NK-92 treated with Interleukin-12 subunit alpha and Interleukin-12 subunit beta, amount 100 ng/mL, for 24 hours (cell line): Measurements from ENCODE around the gene IER5L.

Source experiments
- DNase-seq: peaks from one replicate; lab custom pipeline; 2025; lab: John Stamatoyannopoulos, UW

Gene IER5L

GRCh38 chr9:129160712-129161533, 17.1 kb downstream of the IER5L start:
- DNase-seq, result no peak

DNA sequence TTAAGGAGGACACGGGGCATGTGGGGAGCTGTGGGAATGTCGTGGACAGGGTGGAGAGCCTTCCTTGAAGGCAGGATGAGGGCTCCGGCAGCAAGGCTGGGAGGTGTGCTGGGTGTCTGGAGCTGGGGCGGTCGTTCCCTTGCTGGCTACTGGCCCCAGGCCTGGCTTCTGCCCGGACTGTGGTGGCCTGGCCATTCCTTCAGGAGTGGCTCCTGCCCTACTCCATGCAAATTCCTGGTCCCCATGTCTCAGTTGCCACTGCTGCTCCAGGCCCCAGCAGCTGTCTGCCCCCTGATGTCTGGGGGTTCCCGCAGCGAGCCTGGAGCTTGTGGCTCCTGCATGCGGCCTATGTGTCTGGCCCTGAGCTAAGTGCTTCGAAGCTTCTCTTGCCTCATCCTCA, 21.9 kb downstream of the IER5L start:
- no peak for DNase-seq

GRCh38 chr9:129154866-129155477, 23.1 kb downstream of the IER5L start:
- no peak for DNase-seq

DNA sequence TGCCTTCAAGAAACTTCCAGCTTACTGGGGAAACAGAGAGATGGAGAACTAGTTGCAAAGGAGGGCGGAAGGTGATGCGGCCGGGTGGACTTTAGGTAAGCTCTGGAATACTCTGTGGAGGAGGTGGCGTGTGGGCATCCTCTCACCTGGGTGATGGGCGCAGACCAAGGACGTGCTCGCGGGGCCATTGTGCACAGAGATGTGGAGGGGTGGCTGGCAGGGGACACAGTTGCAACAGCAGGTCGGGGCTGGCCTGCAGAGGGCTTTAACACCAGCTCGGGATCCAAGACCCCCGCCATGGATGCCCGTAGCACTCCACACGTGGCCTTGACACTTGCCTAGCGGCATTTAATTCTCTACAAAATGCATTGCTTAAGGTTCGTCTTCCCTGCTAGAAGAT, 26.6 kb downstream of the IER5L start:
- DNase-seq, result no peak

- DNase-seq, result no peak
Measured at GRCh38 chr9:129150672-129151211, 27.3 kb downstream of the IER5L start.

- no peak for DNase-seq
Measured at GRCh38 chr9:129150122-129150521, 27.9 kb downstream of the IER5L start.

DNA sequence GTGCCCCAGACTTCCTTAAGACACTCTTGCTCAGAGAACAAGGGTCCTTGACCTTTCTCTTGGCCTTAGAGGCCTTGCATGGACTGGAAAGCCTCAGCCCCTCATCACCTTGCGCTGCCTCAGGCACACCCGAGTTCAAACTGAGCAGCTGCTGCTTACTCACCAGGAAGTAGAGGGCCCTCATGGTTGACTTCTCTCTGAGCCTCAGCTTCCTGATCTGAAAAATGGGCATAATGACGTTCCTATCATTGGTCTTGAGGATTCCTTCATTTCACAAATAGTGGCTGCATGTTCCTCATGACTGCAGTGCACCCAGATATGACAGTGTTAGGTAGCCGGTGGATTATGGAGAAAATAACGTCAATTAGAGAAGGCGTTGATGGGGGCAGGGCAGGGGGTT, 28.6 kb downstream of the IER5L start:
- DNase-seq, result no peak

DNA sequence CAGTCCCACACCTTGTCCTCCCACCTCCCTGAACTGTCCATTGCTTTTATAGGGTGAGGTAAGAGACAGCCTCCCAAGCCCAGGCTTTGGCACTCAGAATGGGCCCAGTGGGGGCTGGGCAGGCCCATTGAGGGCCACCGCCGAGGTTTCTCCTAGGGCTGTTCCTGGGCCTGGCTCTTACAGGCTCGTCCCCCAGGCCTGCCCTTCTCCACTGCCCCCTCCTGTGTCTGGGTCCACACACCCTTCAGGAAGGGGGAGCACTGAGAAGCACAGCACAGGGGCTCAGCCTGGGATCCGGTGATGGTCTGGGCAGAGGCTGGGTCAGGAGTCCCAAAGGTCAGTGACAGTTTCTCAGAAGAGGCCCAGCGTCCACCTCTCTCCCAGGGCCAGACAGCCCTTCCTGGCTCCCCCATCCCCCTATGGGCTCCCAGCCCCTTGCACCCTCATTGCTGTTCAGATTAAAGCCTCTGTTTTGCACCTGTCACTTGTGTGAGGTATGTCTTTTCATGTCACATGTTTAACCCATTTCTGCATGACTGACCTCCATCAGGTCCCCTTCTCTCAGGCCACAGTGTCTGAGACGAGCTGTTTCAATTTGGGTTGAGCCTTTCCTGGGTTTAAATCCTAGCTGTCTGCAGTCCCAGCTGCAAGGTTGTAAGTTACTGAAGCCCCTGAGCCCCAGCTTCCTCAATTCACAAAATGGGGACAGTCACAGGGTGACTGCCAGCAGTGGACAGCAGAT, 29.4 kb downstream of the IER5L start:
- DNase-seq, result no peak

GRCh38 chr9:129146441-129146941, 31.6 kb downstream of the IER5L start:
- DNase-seq, result no peak

GRCh38 chr9:129145841-129146292, 32.2 kb downstream of the IER5L start:
- no peak for DNase-seq

DNA sequence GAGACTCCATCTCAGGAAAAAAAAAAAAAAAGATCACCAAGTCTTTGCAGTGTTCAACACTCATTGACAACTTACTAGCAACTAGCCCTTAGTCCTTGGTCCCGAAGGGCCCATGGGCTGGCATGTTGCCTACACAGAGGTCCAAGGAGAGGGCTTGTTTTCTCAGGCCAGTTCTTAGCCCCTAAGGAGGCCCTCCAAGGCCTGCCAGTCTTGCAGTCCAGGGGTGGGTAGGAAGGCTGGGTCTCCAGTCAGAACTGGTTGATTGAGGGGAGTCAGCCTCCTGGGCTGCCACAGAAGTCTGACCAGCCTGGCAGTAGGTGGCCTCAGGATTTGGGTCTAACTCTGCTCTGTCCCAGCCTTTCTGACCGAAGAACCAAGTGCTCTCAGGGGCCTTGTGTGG, 32.7 kb downstream of the IER5L start:
- DNase-seq, result no peak

DNA sequence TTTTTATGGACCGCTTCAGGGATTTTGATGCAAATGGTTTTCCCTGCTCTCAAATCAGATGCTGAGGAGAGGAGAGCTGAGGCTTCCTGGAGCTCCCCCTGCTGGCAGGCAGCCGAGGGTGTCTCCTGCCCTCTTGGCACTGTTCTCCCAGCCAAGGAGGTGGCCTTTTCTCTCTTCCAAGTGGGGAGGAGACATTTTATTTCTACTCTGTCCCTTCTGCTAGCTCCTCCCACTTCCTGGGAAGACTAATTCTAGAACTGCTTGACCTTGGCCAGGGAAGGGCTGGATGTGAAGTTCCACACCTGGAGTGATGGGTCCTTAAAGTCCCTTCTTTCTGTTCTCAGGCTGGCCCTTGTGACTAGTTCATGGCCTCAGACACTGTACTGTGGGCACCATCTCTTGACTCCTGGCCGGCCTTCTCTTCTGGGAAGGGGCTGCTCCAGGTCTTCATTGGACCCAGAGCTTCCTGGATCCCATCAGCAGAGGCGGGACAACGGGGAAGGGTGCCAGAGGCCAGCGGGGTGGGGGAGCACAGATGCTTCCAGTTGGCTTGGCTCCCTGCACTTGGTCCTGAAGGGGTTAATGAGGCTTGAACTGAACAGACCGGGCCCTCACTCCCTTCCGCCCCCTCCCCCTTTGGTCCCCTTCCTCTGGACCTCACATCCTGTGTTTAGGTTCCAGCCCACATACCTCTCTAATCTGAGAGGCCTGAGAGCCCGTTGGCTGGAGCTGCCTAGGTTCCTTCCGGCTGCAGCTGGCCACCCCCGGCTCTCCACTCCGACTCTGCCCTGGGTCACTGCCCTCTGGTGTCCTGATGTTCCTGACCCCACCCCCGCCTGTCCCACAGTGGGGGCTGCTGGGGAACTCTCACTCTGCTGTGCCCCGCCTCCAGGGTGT, 34.8 kb downstream of the IER5L start:
- DNase-seq, result peak; percentile 34

- DNase-seq, result no peak
Measured at GRCh38 chr9:129142138-129142935, 35.7 kb downstream of the IER5L start.

DNA sequence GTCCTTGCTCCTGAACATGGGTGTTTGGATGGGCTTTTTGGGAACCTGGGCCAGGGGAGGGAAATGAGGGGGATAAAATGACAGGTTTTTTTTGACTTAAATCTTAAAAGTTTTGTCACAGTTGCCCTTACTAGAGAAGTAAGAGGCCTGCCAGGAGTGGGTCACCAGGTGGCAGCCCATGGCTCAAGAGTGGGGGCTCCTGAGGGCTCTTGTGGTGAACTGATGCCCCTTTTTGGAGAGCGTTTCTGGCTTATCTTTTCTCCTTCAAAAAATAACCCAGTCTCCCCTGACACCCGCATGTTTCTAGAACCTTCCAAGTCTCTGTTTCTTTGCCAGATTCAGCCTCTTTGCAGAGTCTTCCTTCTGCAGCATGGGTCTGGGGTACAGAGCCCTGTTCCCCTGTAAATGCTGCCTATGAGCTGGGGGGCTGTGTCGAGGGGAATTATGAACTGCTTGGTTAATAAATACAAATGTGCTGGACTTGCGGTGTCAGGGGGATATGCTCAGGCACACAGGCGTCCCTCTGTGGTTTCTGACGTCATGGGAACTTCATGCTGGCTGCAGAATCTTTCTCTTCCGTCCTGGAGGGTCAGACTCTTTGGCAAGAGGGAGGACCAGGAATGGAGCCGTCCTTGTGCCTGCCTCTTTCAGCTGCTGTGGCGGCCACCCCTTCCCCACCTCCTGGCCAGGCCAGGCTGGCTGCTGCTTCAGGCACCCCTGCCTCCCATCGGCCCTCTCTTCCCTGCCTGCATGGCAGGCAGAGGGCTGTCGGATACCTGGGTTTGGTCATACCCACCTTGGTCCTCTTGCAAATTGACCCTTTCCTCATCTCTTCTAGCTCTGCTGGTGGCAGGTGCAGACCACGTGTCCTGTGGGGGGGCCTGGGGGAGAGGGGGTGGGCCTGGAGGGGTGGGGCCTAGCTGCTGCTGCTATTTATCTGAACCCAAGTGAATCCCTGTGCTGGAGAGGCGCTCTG, 36.7 kb downstream of the IER5L start:
- no peak for DNase-seq

- DNase-seq, result no peak
Measured at GRCh38 chr9:129140397-129141065, 37.5 kb downstream of the IER5L start.

DNA sequence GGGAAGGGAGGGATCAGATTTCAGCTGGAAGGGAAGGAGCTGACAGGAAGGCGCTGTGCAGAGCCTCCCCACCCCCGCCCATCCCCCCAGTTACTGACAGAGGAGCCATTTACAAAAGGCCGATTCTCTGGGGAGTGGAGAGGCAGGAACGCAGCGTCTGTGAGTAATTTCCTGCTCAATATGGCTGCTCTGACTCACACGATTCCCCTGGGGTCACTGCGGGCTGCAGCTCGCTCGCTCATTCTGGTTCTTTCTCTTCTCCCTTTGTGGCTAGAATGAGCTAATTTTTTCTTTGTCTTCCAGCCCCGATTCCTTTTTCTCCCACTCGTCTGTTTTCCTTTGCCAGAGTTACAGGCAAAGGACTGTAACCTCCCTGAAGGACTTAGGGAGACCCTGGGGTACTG, 38.1 kb downstream of the IER5L start:
- peak; percentile 65 for DNase-seq

DNA sequence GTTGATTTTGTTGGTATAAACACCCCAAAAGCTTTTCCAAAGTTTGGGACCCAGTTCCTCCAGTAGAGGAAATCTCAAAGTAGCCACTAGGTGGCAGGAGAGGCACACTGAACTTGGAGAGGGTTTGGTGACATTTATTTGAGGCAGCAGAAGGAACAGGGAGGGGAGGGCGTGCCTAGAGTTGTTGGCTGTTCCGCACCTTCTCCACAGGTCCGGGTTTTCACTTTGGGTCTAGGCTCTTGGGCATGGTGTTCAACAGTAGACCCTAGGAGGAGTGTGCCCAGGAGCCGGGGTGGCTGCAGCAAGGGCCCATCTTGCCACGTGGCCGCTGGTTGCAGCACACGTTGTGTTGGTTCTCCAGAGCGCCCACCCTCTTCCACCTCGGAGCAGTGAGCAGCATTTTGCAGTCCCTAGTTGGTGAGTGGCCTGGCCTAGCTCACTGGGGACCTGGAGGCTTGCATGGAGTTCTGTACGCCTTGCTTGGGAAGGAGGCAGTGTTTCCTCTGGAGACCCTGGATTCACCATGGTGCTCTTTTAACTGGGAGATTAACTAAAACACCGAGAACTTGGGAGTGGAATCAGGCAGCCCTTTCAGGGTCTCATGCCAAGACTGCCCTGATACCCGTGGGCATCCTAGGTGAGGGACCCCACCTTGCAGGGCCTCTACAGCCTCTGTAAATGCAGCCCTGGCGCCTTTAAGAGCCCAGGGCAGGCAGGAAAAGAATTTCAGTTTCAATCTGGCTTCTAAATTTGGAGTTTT, 38.6 kb downstream of the IER5L start:
- peak; percentile 37 for DNase-seq
